DMS153 (cell line): ENCODE results near the gene UROC1.
"Not testable (repeated sequence)": the region's sequence is repeated elsewhere in the genome, so short reads cannot be mapped to it uniquely, and the experiment has no call there.

Source experiments
- DNase-seq: peaks from one replicate; lab custom pipeline; 2025; lab: John Stamatoyannopoulos, UW

The UROC1 gene

GRCh38 chr3:126546549-126547239 is 29.1 kb upstream of the UROC1 start:
- DNase-seq = no peak

GRCh38 chr3:126546013-126546412 is 28.4 kb upstream of the UROC1 start:
- no peak for DNase-seq

GRCh38 chr3:126545544-126545943 is 28.0 kb upstream of the UROC1 start:
- DNase-seq = no peak

GRCh38 chr3:126544596-126545281 is 27.2 kb upstream of the UROC1 start:
- peak; percentile 6 for DNase-seq

GRCh38 chr3:126543457-126544061 is 26.0 kb upstream of the UROC1 start:
- DNase-seq = no peak

GRCh38 chr3:126542340-126543241 is 25.0 kb upstream of the UROC1 start:
- DNase-seq = no peak

GRCh38 chr3:126541628-126542339 is 24.2 kb upstream of the UROC1 start:
- DNase-seq = no peak

GRCh38 chr3:126540951-126541627 is 23.5 kb upstream of the UROC1 start:
- DNase-seq = no peak

GRCh38 chr3:126540342-126540849 is 22.8 kb upstream of the UROC1 start:
- DNase-seq = no peak

GRCh38 chr3:126539558-126540250 is 22.1 kb upstream of the UROC1 start:
- DNase-seq = no peak

- DNase-seq = no peak
Observed at GRCh38 chr3:126538966-126539365, 21.4 kb upstream of the UROC1 start.

- DNase-seq = no peak
Observed at GRCh38 chr3:126538316-126538715, 20.7 kb upstream of the UROC1 start.

- peak; percentile 56 for DNase-seq
Observed at GRCh38 chr3:126537730-126538281, 20.2 kb upstream of the UROC1 start.

GRCh38 chr3:126537116-126537729 is 19.6 kb upstream of the UROC1 start:
- DNase-seq = peak; percentile 34

GRCh38 chr3:126536126-126536525 is 18.6 kb upstream of the UROC1 start:
- DNase-seq = no peak

- DNase-seq = no peak
Observed at GRCh38 chr3:126535636-126536035, 18.1 kb upstream of the UROC1 start.

- DNase-seq = not testable (repeated sequence)
Observed at GRCh38 chr3:126534716-126535115, 17.1 kb upstream of the UROC1 start.

GRCh38 chr3:126533506-126533905 is 15.9 kb upstream of the UROC1 start:
- DNase-seq = no peak

GRCh38 chr3:126531051-126531330 is 13.4 kb upstream of the UROC1 start:
- no peak for DNase-seq
